Brain microvascular endothelial cell (primary cell): Measurements from ENCODE around the gene PAX7.

Source experiments
- DNase-seq: peaks from one replicate; pipeline ENCODE4 v3.0.0-alpha.2; 2020
- H3K27ac ChIP-seq: fragments of 250-450 bp; sonication (Bioruptor Pico); 2 replicates; pipeline ENCODE4 v1.5.1; 2020; ENCODE audit warnings: mild to moderate bottlenecking, moderate library complexity
- H3K27me3 ChIP-seq: fragments of 250-450 bp; sonication (Bioruptor Pico); replicated peaks from 2 replicates; pipeline ENCODE4 v1.5.1; 2020; ENCODE audit warnings: mild to moderate bottlenecking
- H3K36me3 ChIP-seq: fragments of 250-450 bp; sonication (Bioruptor Pico); replicated peaks from 2 replicates; pipeline ENCODE4 v1.5.1; 2020; ENCODE audit warnings: mild to moderate bottlenecking
- H3K4me3 ChIP-seq: 2 replicates; pipeline ENCODE4 v1.5.1; 2011; ENCODE audit warnings: low read depth, mild to moderate bottlenecking, control low read depth, low read length, moderate library complexity
- in situ Hi-C: cut with HindIII; loops from 2 replicates; pipeline ENCODE4 v1.10.0; 2017; ENCODE audit warnings: low sequenced_read_pairs, low pct_ligation_motif_present
- TF ChIP-seq, protein P1 (sequence below): IDR thresholded peaks from 2 replicates; pipeline ENCODE4 v1.5.1; 2011; ENCODE audit warnings: low read depth, mild to moderate bottlenecking, moderate library complexity, low read length, control low read depth, inconsistent platforms; ENCODE audit errors: missing control alignments

The PAX7 gene

DNA sequence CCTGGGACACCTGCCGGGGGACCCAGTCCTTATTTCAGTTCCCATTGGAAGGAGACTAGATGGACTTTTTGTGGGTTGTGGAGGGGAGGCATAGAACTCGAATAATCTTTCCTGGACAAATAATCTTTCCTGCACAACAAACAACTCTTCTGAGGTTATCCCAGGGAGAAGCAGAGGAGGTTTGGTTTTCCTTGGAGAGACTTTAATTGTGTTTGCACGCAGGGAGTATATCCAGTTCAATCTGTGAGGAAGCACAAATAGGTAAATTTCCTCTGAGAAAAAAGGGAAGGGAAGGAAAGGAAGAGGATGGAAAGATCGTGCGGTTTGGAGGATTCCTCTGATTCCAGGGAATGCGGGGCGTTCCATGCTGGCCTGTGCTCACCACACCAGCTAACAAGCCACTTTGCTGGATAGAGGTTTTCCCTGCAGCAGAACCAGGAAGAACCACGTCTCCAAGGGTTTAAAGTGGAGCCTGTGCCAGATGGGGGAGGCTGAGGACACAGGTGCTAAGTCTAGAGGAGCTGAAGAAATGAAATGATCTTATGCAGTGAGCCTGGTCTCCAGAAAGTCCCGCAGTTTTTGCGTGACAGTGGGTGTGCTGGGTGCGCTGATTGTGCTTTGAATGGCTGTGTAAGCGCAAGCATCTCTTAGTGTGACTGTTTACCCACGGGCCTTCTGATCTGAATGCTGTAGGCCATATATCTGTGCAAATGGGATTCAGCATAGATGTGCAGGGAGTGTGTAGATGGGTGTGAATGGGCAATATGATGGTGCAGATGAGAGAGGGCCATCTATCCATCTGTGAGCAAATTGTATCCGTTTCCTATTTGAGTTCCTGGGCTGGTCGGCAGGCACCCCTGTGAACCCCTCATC lies 7.6 kb downstream of the PAX7 start:
- no peak overlapping the region for H3K27ac ChIP-seq
- no peak overlapping the region for H3K4me3 ChIP-seq
- peaks cover 89% of the 10 kb centered on the region for H3K27me3 ChIP-seq
- TF ChIP-seq, protein P1, sequence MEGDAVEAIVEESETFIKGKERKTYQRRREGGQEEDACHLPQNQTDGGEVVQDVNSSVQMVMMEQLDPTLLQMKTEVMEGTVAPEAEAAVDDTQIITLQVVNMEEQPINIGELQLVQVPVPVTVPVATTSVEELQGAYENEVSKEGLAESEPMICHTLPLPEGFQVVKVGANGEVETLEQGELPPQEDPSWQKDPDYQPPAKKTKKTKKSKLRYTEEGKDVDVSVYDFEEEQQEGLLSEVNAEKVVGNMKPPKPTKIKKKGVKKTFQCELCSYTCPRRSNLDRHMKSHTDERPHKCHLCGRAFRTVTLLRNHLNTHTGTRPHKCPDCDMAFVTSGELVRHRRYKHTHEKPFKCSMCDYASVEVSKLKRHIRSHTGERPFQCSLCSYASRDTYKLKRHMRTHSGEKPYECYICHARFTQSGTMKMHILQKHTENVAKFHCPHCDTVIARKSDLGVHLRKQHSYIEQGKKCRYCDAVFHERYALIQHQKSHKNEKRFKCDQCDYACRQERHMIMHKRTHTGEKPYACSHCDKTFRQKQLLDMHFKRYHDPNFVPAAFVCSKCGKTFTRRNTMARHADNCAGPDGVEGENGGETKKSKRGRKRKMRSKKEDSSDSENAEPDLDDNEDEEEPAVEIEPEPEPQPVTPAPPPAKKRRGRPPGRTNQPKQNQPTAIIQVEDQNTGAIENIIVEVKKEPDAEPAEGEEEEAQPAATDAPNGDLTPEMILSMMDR = no peak
- H3K36me3 ChIP-seq = no peaks in the 10 kb centered on the region
- DNase-seq = no peak
- in situ Hi-C loops = no loop called here

DNA sequence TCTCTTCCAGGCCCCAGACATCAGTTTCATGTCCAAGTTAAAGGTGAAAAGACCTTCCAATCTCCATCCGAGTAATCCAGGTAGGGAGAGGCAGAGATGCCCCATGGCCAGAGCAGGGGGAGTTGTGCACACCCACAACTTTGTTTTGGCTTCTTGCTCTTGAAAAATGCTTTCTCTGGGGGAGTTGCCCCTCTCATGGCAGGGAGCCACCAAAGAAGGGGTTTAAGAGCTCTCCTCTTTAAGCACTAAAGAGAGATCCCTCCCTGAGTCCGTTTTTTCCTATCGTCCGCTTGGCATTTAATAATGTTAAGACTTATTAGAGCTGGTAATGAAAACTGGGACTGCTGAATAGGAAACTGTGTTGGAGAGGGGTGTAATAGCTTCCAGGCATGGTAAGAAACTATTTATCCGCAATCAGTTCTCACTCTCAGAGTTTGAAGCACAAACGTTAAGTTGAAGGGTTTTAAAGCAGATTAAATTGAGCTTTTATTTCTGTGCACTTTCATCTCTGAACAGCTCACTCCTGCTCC lies 8.3 kb downstream of the PAX7 start:
- TF ChIP-seq, protein P1 = no peak
- in situ Hi-C loops = no loop called here
- Histone ChIP-seq H3K27me3 (peaks cover 88% of the 10 kb centered on the region), H3K36me3 (no peaks in the 10 kb centered on the region), H3K27ac (no peak overlapping the region), H3K4me3 (no peak overlapping the region)
- no peak for DNase-seq

DNA sequence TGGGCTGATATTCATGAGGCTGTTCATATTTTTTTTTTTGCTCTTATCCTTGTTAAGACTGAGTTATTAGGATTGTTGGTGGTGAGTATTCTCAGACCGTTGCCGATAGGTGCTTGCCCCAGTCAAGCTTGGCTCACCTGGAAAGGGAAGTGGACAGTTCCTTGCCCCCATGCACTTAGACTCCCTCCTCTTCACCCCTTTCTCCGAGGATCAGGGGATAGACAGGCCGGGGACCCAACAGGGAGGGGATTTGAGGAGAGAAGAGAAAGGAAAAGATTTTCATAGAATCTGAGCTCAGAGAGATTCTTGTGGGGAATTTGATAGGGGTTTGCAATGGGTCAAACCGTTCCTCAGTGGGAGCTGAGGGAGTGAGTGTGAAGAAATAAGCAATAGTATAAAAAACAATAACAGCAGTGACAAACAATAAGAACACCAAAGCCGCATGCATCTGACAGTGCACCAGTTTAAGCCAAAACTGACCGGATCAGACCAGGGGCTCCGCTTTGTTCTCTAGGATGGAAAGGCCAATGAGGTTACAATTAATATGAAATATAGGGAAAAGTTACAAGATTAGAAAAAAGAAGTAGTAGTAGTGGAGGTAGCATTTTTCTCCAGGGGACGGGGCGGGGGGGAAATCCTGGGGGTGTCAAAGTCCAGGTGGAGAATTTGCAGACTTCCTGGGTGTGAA lies 8.9 kb downstream of the PAX7 start:
- Histone ChIP-seq H3K27ac (no peak overlapping the region), H3K36me3 (no peaks in the 10 kb centered on the region), H3K27me3 (peaks cover 88% of the 10 kb centered on the region), H3K4me3 (no peak overlapping the region)
- TF ChIP-seq, protein P1 = no peak
- DNase-seq = no peak
- in situ Hi-C loops = no loop called here

DNA sequence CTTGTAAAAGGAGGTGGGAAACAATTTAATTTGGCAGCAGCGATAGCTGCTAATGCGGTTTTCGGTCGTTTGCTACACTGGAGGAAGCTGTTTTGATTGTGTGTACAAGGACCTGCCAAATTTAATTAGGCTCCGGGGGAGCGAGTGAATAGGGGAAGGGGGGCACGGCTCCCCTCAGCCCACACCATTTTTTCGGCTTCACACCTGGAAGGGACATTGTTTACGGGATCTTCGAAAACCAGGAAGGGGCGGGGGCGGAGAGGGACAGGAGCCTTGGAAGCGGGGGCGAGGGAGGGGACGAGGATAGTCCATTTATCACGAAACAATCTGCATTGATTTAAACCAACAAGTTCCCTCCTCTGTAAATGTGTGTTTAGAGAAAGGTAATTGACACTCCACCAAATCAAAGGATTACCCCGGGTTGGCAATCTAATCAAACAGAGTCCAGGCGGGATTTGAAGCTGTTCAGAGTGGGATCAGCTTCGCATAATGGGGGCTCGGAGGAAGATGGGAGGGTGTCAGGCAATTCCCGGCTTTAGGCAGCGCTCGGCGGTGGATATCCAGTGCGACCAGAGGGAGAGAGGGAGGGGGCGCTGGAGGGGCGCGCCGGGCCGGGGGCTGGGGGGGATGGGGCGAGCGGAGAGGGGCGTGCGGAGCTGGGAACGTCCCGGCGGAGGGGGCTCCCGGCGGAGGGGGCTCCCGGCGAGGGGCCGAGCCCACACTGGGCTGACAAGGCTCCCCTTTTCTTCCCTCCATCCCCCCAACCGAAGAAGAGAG lies 9.8 kb downstream of the PAX7 start:
- no peak overlapping the region for H3K27ac ChIP-seq
- no peak overlapping the region for H3K4me3 ChIP-seq
- H3K27me3 ChIP-seq = peaks cover 88% of the 10 kb centered on the region
- no peaks in the 10 kb centered on the region for H3K36me3 ChIP-seq
- DNase-seq = no peak
- TF ChIP-seq, protein P1 = no peak
- in situ Hi-C loops = no loop called here

DNA sequence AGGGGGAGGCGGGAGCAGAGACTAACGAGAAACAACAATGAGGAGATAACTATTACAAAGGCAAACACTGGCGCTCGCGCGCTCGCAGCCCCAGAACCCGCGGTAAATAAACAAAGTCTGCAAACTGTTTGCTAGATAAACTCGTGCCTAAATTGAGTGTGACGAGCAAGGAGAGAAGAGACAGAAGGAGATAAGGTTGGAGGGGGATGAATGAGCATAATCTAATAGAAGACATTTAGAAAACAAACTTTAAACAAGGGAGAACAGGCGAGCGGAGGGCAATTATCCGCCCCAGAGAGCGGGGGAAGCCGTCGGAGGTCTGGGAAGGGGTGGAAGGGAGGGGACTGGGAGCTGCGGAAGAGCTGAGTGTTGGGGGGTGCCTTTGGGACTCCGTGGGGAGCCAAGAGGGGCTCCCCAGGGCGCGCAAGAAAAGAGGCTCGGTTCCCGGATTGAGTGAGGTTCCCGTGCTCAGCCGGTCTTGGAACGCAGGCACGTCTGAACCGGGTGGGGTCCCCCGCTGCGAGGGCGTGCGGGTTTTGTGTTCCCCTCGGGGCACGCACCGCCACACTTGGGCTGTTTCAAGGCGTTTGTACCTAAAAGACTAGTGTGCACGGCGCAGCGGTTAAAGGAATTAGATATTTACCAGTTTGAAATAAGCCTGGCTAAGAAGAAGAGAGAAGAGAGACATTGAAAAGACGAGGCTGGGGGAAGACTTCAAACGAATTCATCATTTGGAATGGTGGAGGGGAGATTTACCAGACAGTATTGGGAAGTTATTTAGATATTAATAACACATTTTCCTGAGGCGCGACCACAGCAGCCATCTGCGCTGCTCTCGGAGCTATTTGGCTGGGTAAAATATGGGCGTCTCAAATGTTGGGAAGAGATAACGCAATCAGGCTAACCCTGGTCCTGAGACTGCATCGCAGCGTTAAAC lies 10.6 kb downstream of the PAX7 start:
- DNase-seq = no peak
- peaks cover 88% of the 10 kb centered on the region for H3K27me3 ChIP-seq
- TF ChIP-seq, protein P1 = no peak
- H3K27ac ChIP-seq = no peak overlapping the region
- no peaks in the 10 kb centered on the region for H3K36me3 ChIP-seq
- in situ Hi-C loops = no loop called here
- no peak overlapping the region for H3K4me3 ChIP-seq
